GM21825 (cell line): ENCODE data around the gene ZBTB33.

ENCODE experiments used
- ATAC-seq: cut with Tn5 transposase; IDR thresholded peaks from one replicate; pipeline ENCODE4 v1.9.1; 2021; ENCODE audit warnings: mild to moderate bottlenecking, moderate library complexity; ENCODE audit not compliant: unreplicated experiment

Gene ZBTB33

GRCh38 chrX:120262859-120263708 lies 12.5 kb downstream of the ZBTB33 start:
- ATAC-seq, result no peak

GRCh38 chrX:120264341-120264740 lies 13.7 kb downstream of the ZBTB33 start:
- ATAC-seq, result no peak

- no peak for ATAC-seq
Observed at GRCh38 chrX:120269373-120270035, 18.9 kb downstream of the ZBTB33 start.

GRCh38 chrX:120270567-120270966 lies 20.0 kb downstream of the ZBTB33 start:
- ATAC-seq, result no peak

- no peak for ATAC-seq
Observed at GRCh38 chrX:120271218-120271617, 20.6 kb downstream of the ZBTB33 start.

GRCh38 chrX:120274145-120274544 lies 23.5 kb downstream of the ZBTB33 start:
- ATAC-seq, result no peak

- no peak for ATAC-seq
Observed at GRCh38 chrX:120274958-120275357, 24.3 kb downstream of the ZBTB33 start.

GRCh38 chrX:120281021-120281624 lies 30.5 kb downstream of the ZBTB33 start:
- no peak for ATAC-seq

GRCh38 chrX:120281761-120282160 lies 31.1 kb downstream of the ZBTB33 start:
- ATAC-seq, result no peak

GRCh38 chrX:120282697-120283096 lies 32.1 kb downstream of the ZBTB33 start:
- ATAC-seq, result no peak

GRCh38 chrX:120286733-120287512 lies 36.3 kb downstream of the ZBTB33 start:
- peak; percentile 44 for ATAC-seq

- ATAC-seq, result peak; percentile 64
Observed at GRCh38 chrX:120287513-120288112, 37.0 kb downstream of the ZBTB33 start.

- no peak for ATAC-seq
Observed at GRCh38 chrX:120290107-120290506, 39.5 kb downstream of the ZBTB33 start.

GRCh38 chrX:120291211-120291610 lies 40.6 kb downstream of the ZBTB33 start:
- no peak for ATAC-seq

GRCh38 chrX:120293015-120293414 lies 42.4 kb downstream of the ZBTB33 start:
- no peak for ATAC-seq

- ATAC-seq, result no peak
Observed at GRCh38 chrX:120294651-120295050, 44.0 kb downstream of the ZBTB33 start.

- no peak for ATAC-seq
Observed at GRCh38 chrX:120297923-120298322, 47.3 kb downstream of the ZBTB33 start.

- no peak for ATAC-seq
Observed at GRCh38 chrX:120299928-120300327, 49.3 kb downstream of the ZBTB33 start.

GRCh38 chrX:120301497-120301896 lies 50.9 kb downstream of the ZBTB33 start:
- no peak for ATAC-seq

GRCh38 chrX:120301960-120302359 lies 51.3 kb downstream of the ZBTB33 start:
- peak; percentile 17 for ATAC-seq

GRCh38 chrX:120302434-120302833 lies 51.8 kb downstream of the ZBTB33 start:
- peak; percentile 97 for ATAC-seq
